HUES48 (cell line): ENCODE results near the gene AUTS2.

Source experiments
- H3K27ac ChIP-seq: one replicate; pipeline ENCODE4 v1.7.0; 2013; ENCODE audit warnings: low read depth, low read length, inconsistent platforms
- H3K27me3 ChIP-seq: 2 replicates; pipeline ENCODE4 v1.6.1; 2013; ENCODE audit warnings: mild to moderate bottlenecking, low read length; ENCODE audit not compliant: control insufficient read depth, insufficient read depth
- H3K36me3 ChIP-seq: 2 replicates; pipeline ENCODE4 v1.6.1; 2013; ENCODE audit warnings: low read length; ENCODE audit not compliant: control insufficient read depth, insufficient read depth
- H3K4me1 ChIP-seq: 2 replicates; pipeline ENCODE4 v1.6.1; 2013; ENCODE audit warnings: mild to moderate bottlenecking, low read length; ENCODE audit not compliant: control insufficient read depth, insufficient read depth
- H3K4me3 ChIP-seq: 2 replicates; pipeline ENCODE4 v1.5.1; 2013; ENCODE audit warnings: mild to moderate bottlenecking, low read depth, low read length
- H3K9ac ChIP-seq: 2 replicates; pipeline ENCODE4 v1.6.1; 2013; ENCODE audit warnings: mild to moderate bottlenecking, low read depth, low read length, moderate library complexity
- H3K9me3 ChIP-seq: 2 replicates; pipeline ENCODE4 v1.6.1; 2013; ENCODE audit warnings: low read length; ENCODE audit not compliant: control insufficient read depth, insufficient read depth

Gene AUTS2

GRCh38 chr7:70000737-70001348 lies 402.6 kb downstream of the AUTS2 start:
- no peak overlapping the region for H3K4me3 ChIP-seq
- no peaks in the 10 kb centered on the region for H3K36me3 ChIP-seq
- no peaks in the 10 kb centered on the region for H3K9me3 ChIP-seq
- no peak overlapping the region for H3K9ac ChIP-seq
- no peaks in the 10 kb centered on the region; the same call in 1 of the 2 replicates for H3K4me1 ChIP-seq
- H3K27ac ChIP-seq = no peak overlapping the region
- H3K27me3 ChIP-seq = no peaks in the 10 kb centered on the region

GRCh38 chr7:70005480-70005879 lies 407.2 kb downstream of the AUTS2 start:
- Histone ChIP-seq H3K9ac (no peak overlapping the region), H3K36me3 (no peaks in the 10 kb centered on the region), H3K4me1 (no peaks in the 10 kb centered on the region; the same call in 1 of the 2 replicates), H3K27ac (no peak overlapping the region), H3K4me3 (no peak overlapping the region), H3K9me3 (no peaks in the 10 kb centered on the region), H3K27me3 (no peaks in the 10 kb centered on the region)

GRCh38 chr7:70005891-70006260 lies 407.6 kb downstream of the AUTS2 start:
- Histone ChIP-seq H3K9ac (no peak overlapping the region), H3K9me3 (no peaks in the 10 kb centered on the region), H3K4me3 (no peak overlapping the region), H3K36me3 (no peaks in the 10 kb centered on the region), H3K27me3 (no peaks in the 10 kb centered on the region), H3K27ac (no peak overlapping the region), H3K4me1 (no peaks in the 10 kb centered on the region; the same call in 1 of the 2 replicates)

GRCh38 chr7:70006261-70006920 lies 408.1 kb downstream of the AUTS2 start:
- no peak overlapping the region for H3K27ac ChIP-seq
- no peak overlapping the region for H3K4me3 ChIP-seq
- no peaks in the 10 kb centered on the region for H3K36me3 ChIP-seq
- no peaks in the 10 kb centered on the region; the same call in 1 of the 2 replicates for H3K4me1 ChIP-seq
- no peaks in the 10 kb centered on the region for H3K27me3 ChIP-seq
- H3K9ac ChIP-seq = no peak overlapping the region
- H3K9me3 ChIP-seq = no peaks in the 10 kb centered on the region

GRCh38 chr7:70008466-70008865 lies 410.2 kb downstream of the AUTS2 start:
- H3K9me3 ChIP-seq = no peaks in the 10 kb centered on the region
- no peak overlapping the region for H3K4me3 ChIP-seq
- no peaks in the 10 kb centered on the region for H3K27me3 ChIP-seq
- H3K9ac ChIP-seq = no peak overlapping the region
- no peaks in the 10 kb centered on the region for H3K36me3 ChIP-seq
- peaks cover 12% of the 10 kb centered on the region for H3K4me1 ChIP-seq
- H3K27ac ChIP-seq = no peak overlapping the region

- Histone ChIP-seq H3K27me3 (no peaks in the 10 kb centered on the region), H3K9ac (no peak overlapping the region), H3K27ac (no peak overlapping the region), H3K4me1 (peaks cover 35% of the 10 kb centered on the region), H3K4me3 (no peak overlapping the region), H3K9me3 (no peaks in the 10 kb centered on the region), H3K36me3 (no peaks in the 10 kb centered on the region)
Measured at GRCh38 chr7:70014472-70015177, 416.4 kb downstream of the AUTS2 start.

GRCh38 chr7:70015353-70015752 lies 417.1 kb downstream of the AUTS2 start:
- H3K9me3 ChIP-seq = no peaks in the 10 kb centered on the region
- H3K4me3 ChIP-seq = no peak overlapping the region
- H3K36me3 ChIP-seq = no peaks in the 10 kb centered on the region
- H3K9ac ChIP-seq = no peak overlapping the region
- H3K4me1 ChIP-seq = peaks cover 35% of the 10 kb centered on the region
- H3K27ac ChIP-seq = no peak overlapping the region
- no peaks in the 10 kb centered on the region for H3K27me3 ChIP-seq

GRCh38 chr7:70016044-70016770 lies 417.9 kb downstream of the AUTS2 start:
- no peaks in the 10 kb centered on the region for H3K9me3 ChIP-seq
- no peak overlapping the region for H3K9ac ChIP-seq
- H3K27me3 ChIP-seq = no peaks in the 10 kb centered on the region
- no peak overlapping the region for H3K4me3 ChIP-seq
- no peaks in the 10 kb centered on the region for H3K36me3 ChIP-seq
- H3K27ac ChIP-seq = no peak overlapping the region
- peaks cover 36% of the 10 kb centered on the region for H3K4me1 ChIP-seq

- Histone ChIP-seq H3K9ac (no peak overlapping the region), H3K27me3 (no peaks in the 10 kb centered on the region), H3K9me3 (no peaks in the 10 kb centered on the region), H3K36me3 (no peaks in the 10 kb centered on the region), H3K4me3 (no peak overlapping the region), H3K4me1 (peaks cover 43% of the 10 kb centered on the region), H3K27ac (no peak overlapping the region)
Measured at GRCh38 chr7:70017357-70017756, 419.1 kb downstream of the AUTS2 start.

- H3K36me3 ChIP-seq = no peaks in the 10 kb centered on the region
- H3K9ac ChIP-seq = no peak overlapping the region
- H3K4me3 ChIP-seq = no peak overlapping the region
- H3K4me1 ChIP-seq = peaks cover 32% of the 10 kb centered on the region
- H3K9me3 ChIP-seq = no peaks in the 10 kb centered on the region
- no peak overlapping the region for H3K27ac ChIP-seq
- H3K27me3 ChIP-seq = no peaks in the 10 kb centered on the region
Measured at GRCh38 chr7:70018700-70019099, 420.4 kb downstream of the AUTS2 start.

GRCh38 chr7:70027867-70028266 lies 429.6 kb downstream of the AUTS2 start:
- H3K27ac ChIP-seq = no peak overlapping the region
- H3K9me3 ChIP-seq = no peaks in the 10 kb centered on the region
- no peak overlapping the region for H3K9ac ChIP-seq
- no peaks in the 10 kb centered on the region for H3K36me3 ChIP-seq
- no peaks in the 10 kb centered on the region for H3K27me3 ChIP-seq
- H3K4me3 ChIP-seq = no peak overlapping the region
- H3K4me1 ChIP-seq = peaks cover 20% of the 10 kb centered on the region
